Measurements from ENCODE around the gene EFCAB13. TPM values are rescaled to one million over a fixed set of nuclear protein-coding genes. Genes with fewer than 3 reads are reported as not detected.

EFCAB13 gene
- polyA plus RNA-seq, 2 of the 4 experiments (the other 2 are of a cell fraction) = 2.9 to 6.0 TPM

- Histone ChIP-seq H3K4me2 (no peak overlapping the region), H3K27ac (no peak overlapping the region), H3K4me1 (peaks cover 18% of the 10 kb centered on the region), H3K4me3 (no peak overlapping the region), H3K9me3 (no peaks in the 10 kb centered on the region)
- no peak for TF ChIP-seq MAFK (IDR thresholded peaks at IDR 0.05; ENCODE audit: partially characterized antibody)
- no peak for TF ChIP-seq FOXS1 (CRISPR knock-in tag; IDR thresholded peaks at IDR 0.05)
- TF ChIP-seq SMC3 (IDR thresholded peaks at IDR 0.05) = no peak
- TF ChIP-seq CBX2 (IDR thresholded peaks at IDR 0.05; ENCODE audit: borderline replicate concordance, low read depth) = no peak
- no peak for TF ChIP-seq HOXB5 (CRISPR knock-in tag; IDR thresholded peaks at IDR 0.05)
- TF ChIP-seq TP53 (CRISPR knock-in tag; IDR thresholded peaks at IDR 0.05) = no peak
- no peak for TF ChIP-seq FOSB (CRISPR knock-in tag; IDR thresholded peaks at IDR 0.05)
- no peak for TF ChIP-seq MAZ (IDR thresholded peaks at IDR 0.05; ENCODE audit: borderline replicate concordance, low read depth, low read length)
- no peak for TF ChIP-seq JUNB (IDR thresholded peaks at IDR 0.05)
- TF ChIP-seq KDM5A (IDR thresholded peaks at IDR 0.05) = no peak
- no peak for TF ChIP-seq NPAS2 (CRISPR knock-in tag; IDR thresholded peaks at IDR 0.05; ENCODE audit: borderline replicate concordance)
- no peak for TF ChIP-seq HES2 (IDR thresholded peaks at IDR 0.05)
- TF ChIP-seq BHLHE40 (IDR thresholded peaks at IDR 0.05; ENCODE audit: low read depth, low read length) = no peak
- no peak for TF ChIP-seq NR3C1 (IDR thresholded peaks at IDR 0.05)
- TF ChIP-seq CHD4 (IDR thresholded peaks at IDR 0.05; ENCODE audit: borderline replicate concordance) = no peak
- TF ChIP-seq ZFP36 (IDR thresholded peaks at IDR 0.05; ENCODE audit: borderline replicate concordance, partially characterized antibody) = no peak
- no peak for TF ChIP-seq POLR2AphosphoS2 (conservative IDR thresholded peaks at IDR 0.05; ENCODE audit: low read length)
- no peak for TF ChIP-seq RARB (CRISPR knock-in tag; IDR thresholded peaks at IDR 0.05)
- ChIA-PET POLR2A (interaction anchor here (1.4 kb wide), 1 partner anchor 14 kb away, joined by 3 read pairs; the partner anchor contains the start of gene EFCAB13), CTCF (interaction anchor here (1.1 to 11.6 kb wide), 3 partner anchors 23 to 79 kb away, joined by 3 to 204 read pairs (median 3); no protein-coding TSS in a partner anchor)
- WGBS (ENCODE audit: missing lambda C conversion rate) = 61% methylated on average over 4 of the region's 4 CpGs
- FAIRE-seq = no peak
- ATAC-seq = no peak
- DNase-seq (ENCODE audit: low read depth in 1 of 2, low spot score in 1 of 2) = no peak
Measured at GRCh38 chr17:47310186-47310733, 13.5 kb upstream of the EFCAB13 start.

- peaks cover 18% of the 10 kb centered on the region for H3K4me1 ChIP-seq
- no peak overlapping the region for H3K4me3 ChIP-seq
- POLR2A ChIA-PET = interaction anchor here (1.6 kb wide), 1 partner anchor 13 kb away, joined by 9 read pairs; the partner anchor contains the start of gene EFCAB13
- DNase-seq (ENCODE audit: low read depth in 1 of 2, low spot score in 1 of 2) = no peak
- CTCF ChIA-PET = interaction anchor here (1.1 to 11.6 kb wide), 5 partner anchors 12 to 121 kb away, joined by 3 to 204 read pairs (median 3); no protein-coding TSS in a partner anchor
- TF ChIP-seq ZFP36 (IDR thresholded peaks at IDR 0.05; ENCODE audit: borderline replicate concordance, partially characterized antibody) = no peak
- TF ChIP-seq NFE2L2 (conservative IDR thresholded peaks at IDR 0.05; ENCODE audit: low read length) = no peak
- no peak for TF ChIP-seq RCOR1 (IDR thresholded peaks at IDR 0.05; ENCODE audit: low read depth, low read length)
- TF ChIP-seq PHF8 (IDR thresholded peaks at IDR 0.05; ENCODE audit: borderline replicate concordance, low read depth) = no peak
- no peak for TF ChIP-seq PBX3 (IDR thresholded peaks at IDR 0.05)
- TF ChIP-seq MYC (IDR thresholded peaks at IDR 0.05; ENCODE audit: borderline replicate concordance, low read length) = no peak
- TF ChIP-seq EP300 (IDR thresholded peaks at IDR 0.05) = no peak
- no peak for TF ChIP-seq E2F6 (IDR thresholded peaks at IDR 0.05; ENCODE audit: borderline replicate concordance, low read depth)
- TF ChIP-seq TFCP2L1 (CRISPR knock-in tag; IDR thresholded peaks at IDR 0.05) = no peak
- no peak for TF ChIP-seq ELK1 (IDR thresholded peaks at IDR 0.05; ENCODE audit: low read depth, low read length)
- no peak for TF ChIP-seq RNF2 (IDR thresholded peaks at IDR 0.05; ENCODE audit: borderline replicate concordance, low read depth)
- TF ChIP-seq CEBPB (IDR thresholded peaks at IDR 0.05) = no peak
- TF ChIP-seq TP53 (CRISPR knock-in tag; IDR thresholded peaks at IDR 0.05) = no peak
- TF ChIP-seq HDAC2 (IDR thresholded peaks at IDR 0.05) = no peak
- H3K9me3 ChIP-seq = no peaks in the 10 kb centered on the region
- no peak overlapping the region for H3K27ac ChIP-seq
- no peak for FAIRE-seq
- no peak overlapping the region for H3K4me2 ChIP-seq
- ATAC-seq = no peak
Measured at GRCh38 chr17:47311420-47311819, 12.3 kb upstream of the EFCAB13 start.

Data from A549 (cell line).